MCF 10A (cell line): Measurements from ENCODE around the gene PAX6. TPM values are rescaled to one million over a fixed set of nuclear protein-coding genes. Genes with fewer than 3 reads are reported as not detected.

Experiments
- BruUV-seq: library from RNA; stranded (reverse); fragments of 400-500 nt; replicated peaks from 2 replicates; lab custom pipeline; 2021; lab: Mats Ljungman, UMichigan
- CTCF ChIA-PET: fragments of 300-600 bp; sonication (Branson Sonifier 250); formaldehyde crosslinking; extraction: SDS; loops from one replicate; lab custom pipeline; 2021; ENCODE audit warnings: antibody characterized with exemption, inconsistent platforms; lab: Yijun Ruan, JAX
- POLR2A ChIA-PET: fragments of 300-600, 350-650 bp; sonication (Branson Sonifier 250); formaldehyde crosslinking; extraction: SDS; loops from one replicate; lab custom pipeline; 2020; ENCODE audit warnings: antibody characterized with exemption, inconsistent platforms; lab: Yijun Ruan, JAX
- DNase-seq: peaks from one replicate; pipeline ENCODE4 v3.0.0-alpha.2; 2018; ENCODE audit not compliant: unreplicated experiment
- H3K27ac Mint-ChIP-seq: one replicate; pipeline ENCODE4 v1.8.0; 2022; ENCODE audit warnings: mild to moderate bottlenecking, low read depth, mixed read lengths; ENCODE audit not compliant: unreplicated experiment
- H3K27me3 Mint-ChIP-seq: one replicate; pipeline ENCODE4 v1.8.0; 2022; ENCODE audit warnings: mixed read lengths; ENCODE audit not compliant: insufficient read depth, unreplicated experiment
- H3K36me3 Mint-ChIP-seq: one replicate; pipeline ENCODE4 v1.8.0; 2022; ENCODE audit warnings: mild to moderate bottlenecking, moderate library complexity, mixed read lengths; ENCODE audit not compliant: insufficient read depth, unreplicated experiment
- H3K4me1 Mint-ChIP-seq: one replicate; pipeline ENCODE4 v1.8.0; 2022; ENCODE audit warnings: mixed read lengths; ENCODE audit not compliant: insufficient read depth, unreplicated experiment
- H3K4me3 Mint-ChIP-seq: one replicate; pipeline ENCODE4 v1.8.0; 2022; ENCODE audit warnings: mild to moderate bottlenecking, moderate library complexity, mixed read lengths; ENCODE audit not compliant: unreplicated experiment
- H3K9me3 Mint-ChIP-seq: one replicate; pipeline ENCODE4 v1.8.0; 2022; ENCODE audit warnings: mixed read lengths; ENCODE audit not compliant: unreplicated experiment
- CTCF ChIP-seq: fragments of 200-600 bp; IDR thresholded peaks from one replicate; pipeline ENCODE4 v1.8.0; 2022; ENCODE audit warnings: antibody characterized with exemption, mild to moderate bottlenecking; ENCODE audit not compliant: unreplicated experiment
- intact Hi-C: fragments of 100-400 bp; cut with micrococcal nuclease; formaldehyde crosslinking; loops from 2 replicates; pipeline ENCODE4 v1.14.1; 2022
- total RNA-seq: library from RNA; stranded (reverse); gene quantifications from 2 replicates; pipeline ENCODE4 v1.2.3, GENCODE V29; 2022

Gene PAX6
- total RNA-seq, 1 experiment from 2014 or later: not detected

- no peak overlapping the region for H3K4me3 Mint-ChIP-seq
- no peaks in the 10 kb centered on the region for H3K27me3 Mint-ChIP-seq
- H3K4me1 Mint-ChIP-seq: no peaks in the 10 kb centered on the region
- intact Hi-C loops: no loop called here
- H3K36me3 Mint-ChIP-seq: no peaks in the 10 kb centered on the region
- no TSS peak for BruUV-seq
- ChIA-PET CTCF (interaction anchor here (0.6 to 0.9 kb wide), 3 partner anchors 217 to 385 kb away, joined by 3 to 4 read pairs (median 3); no protein-coding TSS in a partner anchor), POLR2A (no interaction called here)
- no peak overlapping the region for H3K27ac Mint-ChIP-seq
- no peak for DNase-seq
- TF ChIP-seq CTCF: no peak
- no peaks in the 10 kb centered on the region for H3K9me3 Mint-ChIP-seq
These were observed 20.5 kb downstream of the PAX6 start for GRCh38 chr11:31790649-31791048.

DNA sequence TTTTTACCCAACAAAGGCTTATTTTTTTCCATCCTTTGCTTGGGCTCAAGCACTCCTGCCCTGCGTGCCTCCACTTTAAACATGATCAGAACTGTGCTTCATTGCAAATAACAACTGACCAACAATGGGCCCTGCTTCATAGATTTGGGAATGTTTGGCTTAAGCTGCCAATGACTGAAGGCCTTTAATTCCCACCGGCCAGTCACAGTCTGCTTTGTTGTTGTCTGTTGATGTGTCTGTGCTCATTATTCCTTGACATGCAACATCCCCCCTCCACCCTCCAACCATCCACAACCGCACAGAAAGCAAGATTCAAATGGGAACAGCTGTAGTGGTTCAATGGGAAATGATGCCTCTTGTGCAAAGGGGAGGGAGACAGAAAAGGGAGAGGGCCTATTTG, 23.0 kb downstream of the PAX6 start:
- Mint-ChIP-seq H3K4me3 (no peak overlapping the region), H3K36me3 (no peaks in the 10 kb centered on the region), H3K9me3 (no peaks in the 10 kb centered on the region), H3K27ac (no peak overlapping the region), H3K4me1 (no peaks in the 10 kb centered on the region), H3K27me3 (no peaks in the 10 kb centered on the region)
- TF ChIP-seq CTCF: no peak
- ChIA-PET POLR2A (no interaction called here), CTCF (interaction anchor here (0.6 kb wide), 2 partner anchors 24 to 50 kb away, joined by 3 to 4 read pairs; no protein-coding TSS in a partner anchor)
- no peak for DNase-seq
- intact Hi-C loops: no loop called here
- BruUV-seq: no TSS peak

DNA sequence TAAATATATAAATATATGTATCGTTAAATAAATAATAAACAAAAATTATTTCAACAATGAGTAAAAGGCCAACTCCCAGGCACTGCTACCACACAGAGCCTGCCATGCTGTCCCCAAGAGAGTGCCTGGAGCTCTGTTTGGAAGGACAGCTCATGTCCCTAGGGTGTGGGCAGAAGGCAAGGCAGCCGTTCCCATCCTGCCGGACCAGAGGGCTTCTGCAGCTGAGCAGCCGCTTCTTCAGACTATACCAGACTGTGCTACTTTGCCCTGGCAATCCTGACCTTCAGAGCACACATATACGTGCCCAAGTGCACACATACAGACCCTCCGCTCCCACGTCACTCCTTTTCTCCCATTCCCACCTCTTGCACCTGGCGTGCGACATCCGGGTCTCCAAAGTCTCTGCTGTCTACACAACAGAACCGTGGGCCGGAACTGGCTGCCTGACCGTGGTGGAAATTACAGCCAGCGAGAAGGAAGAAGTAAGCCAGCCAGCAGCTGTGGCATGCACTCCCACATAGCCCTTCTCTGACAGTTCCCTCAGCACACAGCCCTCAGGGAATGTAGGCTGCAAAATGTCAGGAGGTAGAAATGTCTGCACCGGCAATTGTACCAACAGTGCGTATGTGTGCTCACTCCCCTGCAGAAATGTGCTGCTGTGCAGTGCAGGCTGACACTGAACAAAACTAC, 24.0 kb downstream of the PAX6 start:
- no peaks in the 10 kb centered on the region for H3K36me3 Mint-ChIP-seq
- POLR2A ChIA-PET: no interaction called here
- H3K27me3 Mint-ChIP-seq: no peaks in the 10 kb centered on the region
- no peak overlapping the region for H3K27ac Mint-ChIP-seq
- BruUV-seq: no TSS peak
- H3K9me3 Mint-ChIP-seq: no peaks in the 10 kb centered on the region
- TF ChIP-seq CTCF: no peak
- CTCF ChIA-PET: interaction anchor here (0.6 kb wide), 1 partner anchor 199 kb away, joined by 4 read pairs; no protein-coding TSS in a partner anchor
- no peak overlapping the region for H3K4me3 Mint-ChIP-seq
- H3K4me1 Mint-ChIP-seq: no peaks in the 10 kb centered on the region
- DNase-seq: no peak
- intact Hi-C loops: no loop called here

- intact Hi-C loops: no loop called here
- no peak for TF ChIP-seq CTCF
- CTCF ChIA-PET: no interaction called here
- no TSS peak for BruUV-seq
- Mint-ChIP-seq H3K27ac (no peak overlapping the region), H3K4me3 (no peak overlapping the region), H3K27me3 (no peaks in the 10 kb centered on the region), H3K9me3 (no peaks in the 10 kb centered on the region), H3K36me3 (no peaks in the 10 kb centered on the region), H3K4me1 (no peaks in the 10 kb centered on the region)
- POLR2A ChIA-PET: no interaction called here
- DNase-seq: no peak
These were observed 26.5 kb downstream of the PAX6 start for GRCh38 chr11:31784611-31785010.
